ENCODE data around the gene FAM50A.
"Not testable (repeated sequence)": the region's sequence is repeated elsewhere in the genome, so short reads cannot be mapped to it uniquely, and the experiment has no call there.

FAM50A gene

GRCh38 chrX:154399527-154400368 is 44.2 kb upstream of the FAM50A start:
- Mint-ChIP-seq H3K9me3 (peaks cover 60% of the 10 kb centered on the region), H3K4me3 (peak overlapping the region; percentile 98), H3K36me3 (ENCODE audit: low read depth) (peaks cover 27% of the 10 kb centered on the region), H3K27ac (peak overlapping the region; percentile 99), H3K27me3 (ENCODE audit: low read depth, poor library complexity) (peaks cover 7% of the 10 kb centered on the region), H3K4me1 (peaks cover 19% of the 10 kb centered on the region)
- DNase-seq, result no peak
- TF ChIP-seq CTCF (IDR thresholded peaks at IDR 0.05), result no peak

- H3K4me3 Mint-ChIP-seq, result peak overlapping the region; percentile 98
- H3K4me1 Mint-ChIP-seq, result peaks cover 19% of the 10 kb centered on the region
- H3K27me3 Mint-ChIP-seq (ENCODE audit: low read depth, poor library complexity); DNase-seq: not testable (repeated sequence)
- peaks cover 27% of the 10 kb centered on the region for H3K36me3 Mint-ChIP-seq (ENCODE audit: low read depth)
- peaks cover 66% of the 10 kb centered on the region for H3K9me3 Mint-ChIP-seq
- H3K27ac Mint-ChIP-seq, result peak overlapping the region; percentile 54
Observed at GRCh38 chrX:154400369-154400817, 43.5 kb upstream of the FAM50A start.

- Mint-ChIP-seq H3K36me3 (ENCODE audit: low read depth) (peaks cover 27% of the 10 kb centered on the region), H3K27ac (peak overlapping the region; percentile 90), H3K9me3 (peaks cover 68% of the 10 kb centered on the region), H3K4me1 (peaks cover 19% of the 10 kb centered on the region), H3K27me3 (ENCODE audit: low read depth, poor library complexity) (peaks cover 7% of the 10 kb centered on the region), H3K4me3 (peak overlapping the region; percentile 98)
- no peak for TF ChIP-seq CTCF (IDR thresholded peaks at IDR 0.05)
- no peak for DNase-seq
Observed at GRCh38 chrX:154401045-154401799, 42.7 kb upstream of the FAM50A start.

GRCh38 chrX:154401918-154402621 is 41.9 kb upstream of the FAM50A start:
- H3K4me3 Mint-ChIP-seq, result no peak overlapping the region
- peaks cover 69% of the 10 kb centered on the region for H3K9me3 Mint-ChIP-seq
- peaks cover 27% of the 10 kb centered on the region for H3K36me3 Mint-ChIP-seq (ENCODE audit: low read depth)
- peaks cover 19% of the 10 kb centered on the region for H3K4me1 Mint-ChIP-seq
- no peak for TF ChIP-seq CTCF (IDR thresholded peaks at IDR 0.05)
- peaks cover 7% of the 10 kb centered on the region for H3K27me3 Mint-ChIP-seq (ENCODE audit: low read depth, poor library complexity)
- DNase-seq, result no peak
- H3K27ac Mint-ChIP-seq, result peak overlapping the region; percentile 81

GRCh38 chrX:154402622-154403127 is 41.3 kb upstream of the FAM50A start:
- peak overlapping the region; percentile 81 for H3K27ac Mint-ChIP-seq
- peaks cover 27% of the 10 kb centered on the region for H3K36me3 Mint-ChIP-seq (ENCODE audit: low read depth)
- peaks cover 68% of the 10 kb centered on the region for H3K9me3 Mint-ChIP-seq
- peaks cover 19% of the 10 kb centered on the region for H3K4me1 Mint-ChIP-seq
- H3K27me3 Mint-ChIP-seq (ENCODE audit: low read depth, poor library complexity), result peaks cover 7% of the 10 kb centered on the region
- TF ChIP-seq CTCF (IDR thresholded peaks at IDR 0.05), result no peak
- no peak for DNase-seq
- H3K4me3 Mint-ChIP-seq, result no peak overlapping the region

- peak overlapping the region; percentile 45 for H3K27ac Mint-ChIP-seq
Observed at GRCh38 chrX:154403192-154403591, 40.7 kb upstream of the FAM50A start.

More at GRCh38 chrX:154403192-154403591, 40.7 kb upstream of the FAM50A start:
- Mint-ChIP-seq H3K4me3 (no peak overlapping the region), H3K4me1 (peaks cover 19% of the 10 kb centered on the region), H3K27me3 (ENCODE audit: low read depth, poor library complexity) (peaks cover 3% of the 10 kb centered on the region), H3K9me3 (peaks cover 66% of the 10 kb centered on the region), H3K36me3 (ENCODE audit: low read depth) (peaks cover 27% of the 10 kb centered on the region)
- DNase-seq, result no peak
- TF ChIP-seq CTCF (IDR thresholded peaks at IDR 0.05), result no peak
